Ishikawa (cell line): ENCODE results near the gene FBLN5.

Experiments
- CEBPB ChIP-seq: IDR thresholded peaks from 2 replicates; pipeline ENCODE4 v1.6.1; 2012
- CREB1 ChIP-seq: IDR thresholded peaks from 2 replicates; pipeline ENCODE4 v1.6.1; 2012; ENCODE audit warnings: low read depth
- EGR1 ChIP-seq: IDR thresholded peaks from 2 replicates; pipeline ENCODE4 v1.6.1; 2012
- EP300 ChIP-seq: IDR thresholded peaks from 2 replicates; pipeline ENCODE4 v1.6.1; 2012; ENCODE audit warnings: borderline replicate concordance
- FOXM1 ChIP-seq: IDR thresholded peaks from 2 replicates; pipeline ENCODE4 v1.6.1; 2012; ENCODE audit warnings: low read depth, borderline replicate concordance
- NFIC ChIP-seq: IDR thresholded peaks from 2 replicates; pipeline ENCODE4 v1.6.1; 2012
- RAD21 ChIP-seq: IDR thresholded peaks from 2 replicates; pipeline ENCODE4 v1.6.1; 2012; ENCODE audit warnings: low read depth
- TAF1 ChIP-seq: IDR thresholded peaks from 2 replicates; pipeline ENCODE4 v1.6.1; 2012; ENCODE audit warnings: low read depth, mild to moderate bottlenecking
- TCF12 ChIP-seq: IDR thresholded peaks from 2 replicates; pipeline ENCODE4 v1.6.1; 2012; ENCODE audit warnings: low read depth
- TEAD4 ChIP-seq: IDR thresholded peaks from 2 replicates; pipeline ENCODE4 v1.6.1; 2012
- YY1 ChIP-seq: IDR thresholded peaks from 2 replicates; pipeline ENCODE4 v1.6.1; 2012; ENCODE audit warnings: low read depth
- ZBTB7A ChIP-seq: IDR thresholded peaks from 2 replicates; pipeline ENCODE4 v1.6.1; 2012; ENCODE audit warnings: low read depth
- TF ChIP-seq, protein P1 (sequence below): IDR thresholded peaks from 2 replicates; pipeline ENCODE4 v1.6.1; 2012
- TF ChIP-seq, protein P2 (sequence below): IDR thresholded peaks from 2 replicates; pipeline ENCODE4 v1.6.1; 2012
- TF ChIP-seq, protein P3 (sequence below): IDR thresholded peaks from 2 replicates; pipeline ENCODE4 v1.6.1; 2012; ENCODE audit warnings: low read depth, mild to moderate bottlenecking

Gene FBLN5

DNA sequence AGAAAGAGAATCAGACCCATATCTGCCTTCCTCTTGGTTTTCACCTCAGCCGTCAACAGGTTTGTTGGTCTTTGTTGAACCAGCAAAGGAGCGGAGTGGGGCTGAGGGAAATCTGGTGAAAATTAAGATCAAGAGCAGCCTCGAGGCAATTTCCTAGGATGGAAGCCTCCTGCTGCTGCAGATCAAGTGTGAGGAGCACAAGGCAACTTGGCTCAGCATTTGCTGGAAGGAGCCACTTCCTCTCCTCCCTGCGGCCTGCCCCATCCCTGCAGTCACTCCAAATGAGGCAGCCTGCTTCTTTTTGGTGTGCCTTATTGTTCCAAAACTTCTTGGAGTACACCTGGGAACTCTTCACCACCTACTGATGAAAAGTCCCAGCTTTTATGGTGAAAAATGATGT is 85.1 kb downstream of the FBLN5 start:
- TF ChIP-seq ZBTB7A (no peak), FOXM1 (no peak), NFIC (no peak)

DNA sequence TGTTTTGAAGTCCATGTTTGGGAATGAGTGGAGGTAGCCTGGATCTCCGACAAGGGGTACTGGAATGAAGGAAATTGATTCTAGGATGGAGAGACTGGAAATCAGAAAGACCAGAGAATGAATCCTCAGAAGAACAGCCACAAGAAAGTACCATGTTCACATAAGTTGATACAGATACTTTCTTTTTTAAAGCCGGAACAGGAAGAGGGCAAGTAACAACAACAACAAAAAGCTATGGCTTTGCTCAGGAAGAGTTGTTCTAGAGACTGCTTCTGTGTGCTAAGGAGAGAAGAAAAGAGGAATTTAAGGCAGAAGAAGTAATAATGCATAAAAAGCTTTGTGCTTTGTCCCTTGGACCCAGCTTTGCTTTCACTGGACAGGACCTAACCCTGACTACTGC is 86.4 kb downstream of the FBLN5 start:
- TF ChIP-seq ZBTB7A (no peak), CREB1 (no peak), FOXM1 (no peak), NFIC (no peak), CEBPB (no peak), EP300 (no peak), TCF12 (no peak), TAF1 (no peak), EGR1 (no peak), TEAD4 (no peak), YY1 (no peak), RAD21 (no peak)
- TF ChIP-seq, protein P1, sequence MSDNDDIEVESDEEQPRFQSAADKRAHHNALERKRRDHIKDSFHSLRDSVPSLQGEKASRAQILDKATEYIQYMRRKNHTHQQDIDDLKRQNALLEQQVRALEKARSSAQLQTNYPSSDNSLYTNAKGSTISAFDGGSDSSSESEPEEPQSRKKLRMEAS: no peak

DNA sequence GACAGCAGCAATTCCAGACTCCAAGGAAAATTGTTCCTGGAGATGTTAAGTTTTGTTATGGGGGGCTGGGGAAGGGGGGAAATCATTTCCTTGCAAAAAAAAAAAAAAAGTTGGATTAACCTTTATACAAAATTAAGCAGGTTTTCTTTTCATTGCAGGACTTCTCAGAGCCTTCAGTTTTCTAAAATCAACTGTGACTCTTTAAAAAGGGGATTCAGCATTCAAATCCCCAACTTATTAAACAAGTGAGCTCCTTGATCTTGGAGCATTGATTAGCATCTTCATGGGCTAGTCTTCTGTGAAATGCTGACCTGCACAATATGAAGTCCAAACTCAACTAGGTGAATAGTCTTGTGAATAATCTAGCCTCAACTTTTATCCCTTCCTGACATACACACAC is 87.3 kb downstream of the FBLN5 start:
- TF ChIP-seq TCF12 (no peak), FOXM1 (no peak), TAF1 (no peak), EP300 (no peak), YY1 (no peak), CEBPB (no peak), ZBTB7A (no peak), TEAD4 (no peak), CREB1 (no peak), NFIC (no peak), EGR1 (no peak)
- TF ChIP-seq, protein P2, sequence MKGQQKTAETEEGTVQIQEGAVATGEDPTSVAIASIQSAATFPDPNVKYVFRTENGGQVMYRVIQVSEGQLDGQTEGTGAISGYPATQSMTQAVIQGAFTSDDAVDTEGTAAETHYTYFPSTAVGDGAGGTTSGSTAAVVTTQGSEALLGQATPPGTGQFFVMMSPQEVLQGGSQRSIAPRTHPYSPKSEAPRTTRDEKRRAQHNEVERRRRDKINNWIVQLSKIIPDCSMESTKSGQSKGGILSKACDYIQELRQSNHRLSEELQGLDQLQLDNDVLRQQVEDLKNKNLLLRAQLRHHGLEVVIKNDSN: no peak

DNA sequence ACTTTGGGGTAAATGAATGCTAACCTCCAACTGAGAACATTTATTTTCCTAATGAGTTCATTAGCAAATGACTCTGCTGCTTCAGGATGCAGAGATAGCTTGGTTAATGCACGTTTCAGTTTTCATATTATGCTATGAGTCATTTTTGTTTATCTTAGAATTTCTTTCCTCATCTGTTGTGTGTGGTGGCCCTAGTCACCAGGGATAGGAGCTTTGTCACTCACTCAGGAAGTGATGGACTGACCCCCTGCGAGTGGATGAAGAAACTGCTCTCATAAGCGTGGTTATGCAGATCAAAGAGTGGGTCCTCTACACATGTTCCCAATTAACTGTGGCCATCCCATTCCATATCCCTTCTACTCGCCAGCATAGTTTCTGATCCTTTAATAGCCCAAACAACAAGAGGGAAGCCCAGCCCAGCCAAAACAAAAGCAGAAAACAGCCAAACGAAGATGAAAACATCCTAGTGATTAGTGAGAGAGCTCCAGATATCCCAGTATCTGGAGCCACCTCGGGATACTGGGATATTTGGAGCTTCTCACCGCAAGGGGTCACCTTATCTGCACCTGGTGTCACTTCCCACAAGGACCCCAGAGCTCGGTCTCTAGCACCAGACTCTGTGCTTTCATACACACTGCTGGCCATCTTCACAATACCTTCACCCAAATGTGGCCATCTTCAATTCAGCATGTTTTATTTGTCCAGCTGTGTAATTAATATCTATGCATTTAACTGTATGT is 88.8 kb downstream of the FBLN5 start:
- TF ChIP-seq YY1 (no peak), TCF12 (no peak), TEAD4 (no peak), TAF1 (no peak), FOXM1 (no peak), EP300 (no peak), NFIC (no peak), CEBPB (no peak), CREB1 (no peak), EGR1 (no peak), ZBTB7A (no peak), RAD21 (no peak; the same call in 1 of the 2 replicates)
- TF ChIP-seq, protein P3, sequence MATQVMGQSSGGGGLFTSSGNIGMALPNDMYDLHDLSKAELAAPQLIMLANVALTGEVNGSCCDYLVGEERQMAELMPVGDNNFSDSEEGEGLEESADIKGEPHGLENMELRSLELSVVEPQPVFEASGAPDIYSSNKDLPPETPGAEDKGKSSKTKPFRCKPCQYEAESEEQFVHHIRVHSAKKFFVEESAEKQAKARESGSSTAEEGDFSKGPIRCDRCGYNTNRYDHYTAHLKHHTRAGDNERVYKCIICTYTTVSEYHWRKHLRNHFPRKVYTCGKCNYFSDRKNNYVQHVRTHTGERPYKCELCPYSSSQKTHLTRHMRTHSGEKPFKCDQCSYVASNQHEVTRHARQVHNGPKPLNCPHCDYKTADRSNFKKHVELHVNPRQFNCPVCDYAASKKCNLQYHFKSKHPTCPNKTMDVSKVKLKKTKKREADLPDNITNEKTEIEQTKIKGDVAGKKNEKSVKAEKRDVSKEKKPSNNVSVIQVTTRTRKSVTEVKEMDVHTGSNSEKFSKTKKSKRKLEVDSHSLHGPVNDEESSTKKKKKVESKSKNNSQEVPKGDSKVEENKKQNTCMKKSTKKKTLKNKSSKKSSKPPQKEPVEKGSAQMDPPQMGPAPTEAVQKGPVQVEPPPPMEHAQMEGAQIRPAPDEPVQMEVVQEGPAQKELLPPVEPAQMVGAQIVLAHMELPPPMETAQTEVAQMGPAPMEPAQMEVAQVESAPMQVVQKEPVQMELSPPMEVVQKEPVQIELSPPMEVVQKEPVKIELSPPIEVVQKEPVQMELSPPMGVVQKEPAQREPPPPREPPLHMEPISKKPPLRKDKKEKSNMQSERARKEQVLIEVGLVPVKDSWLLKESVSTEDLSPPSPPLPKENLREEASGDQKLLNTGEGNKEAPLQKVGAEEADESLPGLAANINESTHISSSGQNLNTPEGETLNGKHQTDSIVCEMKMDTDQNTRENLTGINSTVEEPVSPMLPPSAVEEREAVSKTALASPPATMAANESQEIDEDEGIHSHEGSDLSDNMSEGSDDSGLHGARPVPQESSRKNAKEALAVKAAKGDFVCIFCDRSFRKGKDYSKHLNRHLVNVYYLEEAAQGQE: no peak
- TF ChIP-seq, protein P2: no peak
- TF ChIP-seq, protein P1: no peak

DNA sequence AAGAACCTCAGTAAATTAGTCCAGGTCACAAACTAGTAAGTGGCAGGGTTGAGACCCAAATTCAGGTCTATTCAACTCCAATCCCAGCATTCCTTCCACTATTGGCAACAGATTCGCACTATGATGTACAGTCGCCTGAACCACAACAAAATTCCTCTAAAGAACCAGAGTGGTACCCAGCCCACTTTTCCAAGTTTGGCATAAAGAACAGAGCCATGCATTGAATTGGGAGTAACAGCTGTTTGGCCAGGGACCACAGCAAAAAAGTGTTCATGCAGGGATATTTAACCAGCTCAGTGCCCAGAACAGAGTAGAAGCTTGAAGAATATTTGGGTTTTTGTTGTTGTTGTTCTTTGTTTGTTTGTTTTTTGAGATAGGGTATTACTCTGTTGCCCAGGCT is 89.9 kb downstream of the FBLN5 start:
- TF ChIP-seq CEBPB (no peak), CREB1 (no peak), EP300 (no peak), RAD21 (no peak), NFIC (no peak), TCF12 (no peak), EGR1 (no peak), YY1 (no peak), ZBTB7A (no peak), TEAD4 (no peak), TAF1 (no peak), FOXM1 (no peak)
- TF ChIP-seq, protein P1: no peak
- TF ChIP-seq, protein P2: no peak
- TF ChIP-seq, protein P3: no peak
